Measurements from ENCODE around the gene CSMD2. TPM values are rescaled to one million over a fixed set of nuclear protein-coding genes. Genes with fewer than 3 reads are reported as not detected.

CSMD2 gene
- polyA plus RNA-seq, 1 donor, result 0.65 TPM

DNA sequence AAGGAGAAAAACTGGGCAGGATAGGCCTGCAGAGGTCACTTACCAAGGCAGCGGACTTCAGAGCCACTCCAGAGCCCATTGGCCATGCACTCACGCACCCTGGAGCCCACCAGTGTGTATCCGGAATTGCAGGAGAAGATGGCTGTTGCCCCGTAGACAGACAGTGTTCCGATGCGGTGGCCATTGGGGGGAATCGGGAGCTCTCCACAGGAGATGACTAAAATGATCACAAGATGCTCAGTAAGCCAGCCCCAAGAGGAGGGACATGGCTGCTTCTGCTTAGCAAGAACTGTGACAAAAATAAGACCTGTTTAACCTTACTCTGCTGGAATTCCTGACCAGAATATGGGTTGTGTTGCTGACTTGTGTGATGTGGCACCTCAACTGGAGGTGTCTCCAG is 595.7 kb downstream of the CSMD2 start:
- DNase-seq (ENCODE audit: low read depth), result no peak

DNA sequence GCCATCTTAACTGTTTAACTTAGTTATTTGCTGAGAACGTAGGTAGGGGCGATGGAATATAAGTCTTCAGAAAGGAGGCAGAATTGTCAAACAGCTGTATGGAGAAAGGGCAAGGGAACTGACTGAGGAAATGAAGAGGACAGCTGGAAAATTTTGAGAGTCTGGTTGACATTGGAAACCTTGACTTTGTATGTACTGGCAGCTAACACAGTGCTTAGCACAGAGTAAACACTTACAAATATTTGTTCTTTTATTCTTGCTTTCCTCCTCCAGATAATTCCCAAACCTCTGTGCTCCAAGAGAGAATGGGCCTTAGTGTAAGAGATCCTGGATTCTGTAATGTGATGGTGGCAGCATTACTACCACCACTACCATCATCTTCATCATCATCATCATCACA is 601.3 kb downstream of the CSMD2 start:
- DNase-seq (ENCODE audit: low read depth), result no peak

DNA sequence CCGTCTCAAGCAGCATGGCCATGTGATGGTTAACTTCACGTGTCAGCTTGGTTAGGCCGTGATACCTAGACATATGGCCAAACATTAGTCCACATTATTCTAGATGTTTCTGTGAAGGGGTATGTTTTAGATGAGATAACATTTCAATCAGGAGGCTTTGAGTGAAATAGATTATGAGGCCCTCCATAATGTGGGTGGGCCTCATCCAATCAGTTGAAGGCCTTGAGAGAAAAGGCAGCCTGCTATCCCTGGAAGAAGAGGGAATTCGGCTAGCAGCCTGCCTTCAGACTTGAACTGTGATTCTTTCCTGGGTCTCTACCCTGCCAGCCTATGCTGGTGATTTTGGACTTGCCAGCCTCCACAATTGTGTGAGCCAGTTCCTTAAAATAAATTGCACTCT is 602.5 kb downstream of the CSMD2 start:
- DNase-seq (ENCODE audit: low read depth), result no peak

DNA sequence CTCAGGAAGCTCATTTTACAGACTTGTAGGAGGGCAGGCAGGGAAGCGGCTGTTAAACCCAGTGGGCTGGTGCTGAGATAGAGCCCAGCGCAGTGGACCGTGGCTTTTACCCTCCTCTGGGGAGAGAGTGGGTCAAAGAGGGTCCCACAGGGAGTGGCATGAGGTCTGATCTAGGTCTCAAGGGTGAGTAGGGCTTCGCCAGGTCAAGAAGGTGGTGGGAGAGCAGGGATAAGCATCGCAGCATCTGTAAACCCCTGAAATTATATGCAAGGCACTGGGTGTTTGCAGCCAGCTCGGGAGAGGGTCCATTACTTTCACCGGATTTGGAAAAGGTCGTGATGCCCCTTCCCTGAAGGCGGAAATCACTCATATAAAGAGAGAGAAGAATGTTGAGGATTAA is 603.5 kb downstream of the CSMD2 start:
- no peak for DNase-seq (ENCODE audit: low read depth)

DNA sequence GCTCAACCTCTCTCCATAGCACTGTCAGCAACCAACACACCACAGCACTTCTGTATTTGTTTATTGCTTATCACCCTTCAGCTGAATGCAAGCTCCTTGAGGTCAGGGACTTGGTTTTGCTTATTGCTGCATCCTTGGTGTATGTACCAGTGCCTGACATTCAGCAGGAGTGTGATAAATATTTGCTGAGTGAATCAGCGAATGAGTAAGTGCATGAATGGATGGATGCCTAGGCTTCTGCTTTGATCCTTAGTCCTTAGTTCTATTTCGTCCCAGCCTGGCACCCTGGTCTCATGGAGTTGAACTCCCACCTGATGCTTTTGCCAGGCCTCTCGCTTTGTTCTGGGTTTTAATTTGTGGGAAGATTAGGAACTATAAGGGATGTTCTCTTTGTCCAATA is 604.4 kb downstream of the CSMD2 start:
- DNase-seq (ENCODE audit: low read depth), result no peak

DNA sequence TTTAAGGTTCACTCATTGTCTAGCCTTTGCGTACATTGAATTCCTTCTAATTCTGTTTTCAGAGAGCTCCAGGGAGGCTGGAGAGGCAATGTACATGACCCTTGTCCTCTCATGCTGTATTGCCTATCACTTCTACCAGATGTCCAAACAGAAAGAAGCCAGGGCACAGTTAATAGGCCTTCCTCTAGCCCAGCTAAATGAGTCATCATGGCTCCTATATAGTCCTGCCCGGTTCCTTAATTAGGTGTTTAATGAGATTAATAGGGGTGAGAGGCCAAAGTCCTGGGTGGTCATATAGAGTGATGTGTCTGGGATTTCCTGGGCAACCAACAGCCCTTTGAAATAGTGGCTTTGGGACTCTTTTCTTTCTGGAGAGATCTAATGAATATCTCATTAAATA is 616.3 kb downstream of the CSMD2 start:
- no peak for DNase-seq (ENCODE audit: low read depth)

DNA sequence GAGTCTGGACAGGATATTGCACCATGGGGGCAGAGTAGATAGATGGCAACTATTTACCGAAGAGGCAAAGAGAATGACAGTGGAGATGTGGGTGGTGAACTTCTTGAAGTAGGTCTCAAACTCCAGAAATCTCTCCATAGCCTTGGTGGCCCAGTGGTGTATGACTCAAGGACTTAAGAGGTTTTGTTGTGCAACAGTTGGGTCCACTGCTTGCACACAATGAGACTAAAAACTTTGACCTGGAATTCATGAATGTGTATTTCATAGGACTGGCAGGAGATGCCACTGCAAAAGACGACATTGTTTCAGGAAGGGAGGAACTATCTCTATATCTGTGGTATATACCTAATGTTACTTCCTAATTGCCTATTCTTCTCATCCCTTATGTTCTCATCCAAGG is 616.7 kb downstream of the CSMD2 start:
- no peak for DNase-seq (ENCODE audit: low read depth)

DNA sequence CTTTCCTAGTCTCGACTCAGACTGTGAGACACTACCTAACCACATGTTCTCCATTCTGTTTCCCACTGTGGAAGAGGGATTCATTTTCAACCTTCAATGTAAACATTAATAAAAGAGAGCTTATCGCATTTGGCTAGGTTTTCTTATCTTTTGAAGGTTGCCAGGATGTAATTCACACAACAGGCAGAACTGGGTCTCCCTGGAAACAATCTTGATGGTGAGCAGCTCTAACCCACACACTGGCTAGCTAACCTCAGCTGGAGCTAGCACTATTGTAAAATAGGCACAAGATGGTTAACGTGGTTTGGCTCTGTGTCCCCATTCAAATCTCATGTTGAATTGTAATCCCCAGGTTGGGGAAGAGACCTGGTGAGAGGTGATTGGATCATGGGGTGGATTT is 617.5 kb downstream of the CSMD2 start:
- DNase-seq (ENCODE audit: low read depth), result no peak

DNA sequence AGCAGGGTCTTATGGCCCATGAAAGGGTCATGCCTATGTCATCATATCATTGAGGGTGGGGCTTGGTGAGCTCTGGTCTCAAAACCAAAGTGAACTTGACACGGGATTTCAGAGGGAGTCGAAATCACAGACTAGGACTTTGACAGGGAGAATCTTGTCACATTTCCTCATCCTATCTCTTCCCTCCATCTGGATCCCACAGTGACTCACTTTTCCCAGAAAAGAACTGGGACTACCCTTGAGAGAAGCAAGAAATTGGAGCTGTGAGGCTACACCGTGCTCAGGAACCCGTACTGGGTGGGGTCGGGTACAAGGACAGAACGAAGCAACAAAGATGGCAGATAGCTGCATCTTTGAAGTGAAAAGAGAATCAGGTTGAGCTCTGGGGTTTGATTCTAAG is 623.1 kb downstream of the CSMD2 start:
- DNase-seq (ENCODE audit: low read depth), result no peak

DNA sequence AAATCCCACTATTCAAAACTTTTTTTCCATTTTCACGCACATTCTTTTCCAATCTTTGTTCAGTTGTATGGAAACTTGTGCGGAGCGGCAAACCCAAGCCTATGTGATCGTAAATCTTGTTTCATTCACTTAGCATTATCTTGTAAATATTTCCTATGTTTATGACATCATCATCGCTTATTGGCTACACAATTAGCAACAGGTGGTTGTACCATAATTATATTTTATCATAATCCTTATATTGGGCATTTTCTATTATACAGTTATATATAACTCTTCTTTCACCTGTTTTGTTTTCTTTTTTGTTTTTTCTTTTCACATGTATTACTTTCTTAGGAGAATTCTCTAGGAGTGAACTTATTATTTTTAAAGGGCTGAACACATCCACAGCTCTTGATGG is 627.1 kb downstream of the CSMD2 start:
- no peak for DNase-seq (ENCODE audit: low read depth)

DNA sequence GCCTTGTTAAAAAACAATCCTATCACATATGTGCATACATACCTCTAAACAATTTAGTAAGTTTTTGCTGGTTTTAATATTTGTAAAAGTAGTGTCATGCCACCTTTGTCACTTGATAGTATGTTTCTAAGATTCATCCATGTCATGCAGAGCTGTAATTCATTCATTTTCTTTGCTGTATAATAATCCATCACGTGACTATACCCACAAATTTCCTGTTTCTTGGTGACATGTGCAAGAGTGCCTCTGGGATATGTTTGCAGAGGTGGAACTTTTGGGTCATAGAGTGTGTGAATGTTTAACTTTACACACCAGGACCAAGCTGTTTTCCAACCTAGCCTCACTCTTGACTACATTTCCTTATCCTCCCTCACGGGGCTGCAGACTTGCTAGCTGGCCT is 629.7 kb downstream of the CSMD2 start:
- no peak for DNase-seq (ENCODE audit: low read depth)

DNA sequence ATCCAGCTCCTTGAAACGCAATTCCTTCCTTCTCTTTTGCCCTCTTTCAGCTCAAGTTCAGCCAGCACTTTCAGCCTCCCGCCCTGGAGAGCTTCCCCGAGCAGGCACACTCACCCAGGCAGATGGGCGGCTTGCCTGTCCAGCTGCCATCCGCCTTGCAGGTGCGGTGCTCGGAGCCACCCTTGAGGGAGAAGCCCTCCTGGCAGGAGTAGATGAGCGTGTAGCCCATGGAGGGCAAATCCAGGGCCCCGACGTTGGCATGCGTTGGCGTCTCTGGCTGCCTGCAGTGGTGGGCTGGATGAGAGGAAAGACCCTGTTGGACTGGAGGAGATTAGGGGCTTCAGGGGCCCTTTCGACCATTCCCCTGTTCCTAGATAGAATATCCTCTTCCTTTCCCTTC is 632.1 kb downstream of the CSMD2 start:
- DNase-seq (ENCODE audit: low read depth), result no peak

DNA sequence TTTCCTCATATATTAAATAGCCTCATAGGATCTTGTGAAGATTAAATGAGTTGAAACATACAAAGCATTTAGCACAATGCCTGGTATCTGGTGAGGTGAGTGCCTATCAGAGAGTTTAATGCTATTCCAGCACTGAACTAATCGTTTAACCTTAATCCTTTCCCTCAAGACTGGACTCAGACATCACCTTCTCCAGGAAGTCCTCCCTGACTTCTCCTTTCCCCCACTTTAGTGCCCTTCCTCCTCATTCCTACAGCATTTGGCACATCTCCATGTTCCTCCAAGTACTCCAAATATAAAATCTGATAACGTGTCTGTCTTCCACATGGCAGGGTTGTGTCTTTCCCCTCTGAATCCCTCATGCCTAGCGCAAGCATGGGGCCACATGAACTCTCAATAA is 632.8 kb downstream of the CSMD2 start:
- no peak for DNase-seq (ENCODE audit: low read depth)

DNA sequence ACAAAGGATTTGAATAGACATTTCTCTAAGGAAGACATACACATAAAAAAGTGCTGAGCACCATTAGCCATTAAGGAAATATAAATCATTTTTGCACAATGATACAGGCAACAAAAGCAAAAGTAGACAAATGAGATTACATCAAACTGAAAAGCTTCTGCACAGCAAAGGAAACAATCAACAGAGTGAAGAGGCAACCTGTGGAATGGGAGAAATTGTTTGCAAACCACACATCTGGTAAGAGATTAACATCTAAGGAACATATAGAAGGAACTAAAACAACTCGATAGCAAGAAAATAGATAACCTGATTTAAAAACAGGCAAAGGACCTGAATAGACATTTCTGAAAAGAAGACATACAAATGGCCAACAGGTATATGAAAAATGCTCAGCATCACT is 635.1 kb downstream of the CSMD2 start:
- DNase-seq (ENCODE audit: low read depth), result no peak

DNA sequence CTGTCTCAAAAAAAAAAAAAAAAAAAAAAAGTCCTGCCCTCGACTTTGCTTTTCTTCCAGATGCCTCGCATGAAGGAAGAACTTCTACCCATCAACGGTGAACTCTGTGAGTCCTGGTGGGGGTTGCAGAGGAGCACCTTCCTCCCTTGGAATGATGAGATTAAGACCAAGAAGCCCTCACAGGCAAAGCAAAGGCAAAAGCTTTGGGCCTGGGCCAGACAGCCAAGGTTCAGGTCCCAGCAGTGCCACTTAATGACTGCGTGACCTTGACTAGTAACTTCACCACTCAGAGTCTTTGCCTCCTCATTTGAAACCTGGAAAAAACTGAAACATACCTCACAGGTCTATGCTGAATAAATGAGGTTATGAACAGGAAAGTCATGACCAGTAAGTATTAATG is 637.1 kb downstream of the CSMD2 start:
- no peak for DNase-seq (ENCODE audit: low read depth)

DNA sequence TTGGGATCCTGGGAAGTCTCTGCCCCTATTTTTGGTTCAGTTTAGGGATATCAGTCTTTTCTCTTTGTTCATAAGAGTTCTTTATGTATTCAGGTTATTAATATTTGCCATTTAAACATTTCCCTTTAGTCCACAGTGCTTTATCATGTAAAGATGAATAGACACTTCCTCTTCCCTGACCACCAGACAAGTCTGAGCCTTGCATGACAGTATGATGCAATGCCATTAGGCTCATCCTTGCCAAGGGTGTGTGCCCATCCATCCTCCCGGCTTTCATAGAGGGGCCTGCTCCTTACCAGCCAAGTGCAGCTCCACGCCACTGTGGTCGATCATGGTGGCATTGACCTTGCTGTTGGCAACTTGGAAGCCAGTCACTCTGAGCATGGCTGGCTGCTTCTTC is 640.4 kb downstream of the CSMD2 start:
- DNase-seq (ENCODE audit: low read depth), result no peak

DNA sequence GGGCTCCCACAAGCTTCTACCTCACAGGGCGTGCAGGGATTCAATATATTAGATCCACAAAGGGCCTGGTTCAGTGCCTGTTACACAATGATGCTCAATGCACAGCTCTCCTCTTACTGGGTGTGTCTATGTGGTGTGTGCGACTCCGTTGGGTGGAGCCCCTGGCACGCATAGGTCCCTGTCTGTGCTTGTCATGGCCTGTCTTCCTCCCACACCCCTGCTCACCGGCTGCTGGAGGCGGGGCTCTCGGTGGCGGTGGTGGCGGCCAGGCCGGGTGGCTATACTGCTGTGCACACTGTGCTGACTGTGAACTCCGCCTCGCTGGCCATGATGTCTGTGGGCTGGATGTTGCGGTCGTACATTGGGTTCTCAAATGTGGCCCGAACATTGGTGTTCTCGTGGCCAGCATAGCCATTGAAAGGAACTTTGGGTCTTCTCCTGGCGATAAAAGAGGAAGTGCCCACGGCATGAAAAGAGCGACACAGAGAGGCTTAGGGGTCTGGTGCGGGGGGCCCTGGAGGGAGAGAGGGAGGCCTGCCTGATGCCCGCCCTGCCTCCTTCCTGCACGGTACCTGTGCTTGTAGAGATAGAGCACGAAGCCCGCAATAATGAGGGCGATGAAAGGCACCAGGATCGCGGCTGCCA is 645.7 kb downstream of the CSMD2 start:
- no peak for DNase-seq (ENCODE audit: low read depth)

DNA sequence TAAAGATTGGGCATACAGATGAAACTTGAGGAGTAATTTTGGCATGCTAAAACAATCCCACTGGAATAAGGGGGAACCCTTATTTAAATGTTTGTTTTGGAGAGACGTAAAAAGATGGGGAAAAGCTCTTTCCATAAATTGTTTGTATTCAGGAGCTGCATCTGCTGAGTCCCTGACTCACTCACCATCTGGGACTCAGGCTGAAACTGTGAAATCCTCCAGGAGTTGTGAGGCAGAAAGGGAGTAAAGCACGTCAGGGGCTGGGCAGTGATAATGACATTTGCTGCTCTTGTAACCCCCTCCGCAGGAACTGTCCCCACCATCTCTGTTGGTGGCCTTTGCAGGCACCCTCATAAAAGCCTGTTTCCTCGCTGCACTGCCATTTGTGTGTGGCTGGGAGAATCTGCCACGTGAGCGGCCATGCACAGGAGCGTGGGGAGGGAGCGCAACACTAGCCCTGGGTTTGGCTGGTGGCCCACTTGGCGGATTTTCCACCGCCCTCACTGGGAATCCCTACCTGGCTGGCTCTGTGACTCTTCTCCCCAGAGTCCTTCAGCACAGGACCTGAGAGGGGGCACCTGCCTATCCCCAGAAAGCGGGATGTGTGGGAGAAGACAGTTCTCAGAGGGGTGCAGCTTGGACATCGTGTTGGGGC is 647.3 kb downstream of the CSMD2 start:
- no peak for DNase-seq (ENCODE audit: low read depth)

DNA sequence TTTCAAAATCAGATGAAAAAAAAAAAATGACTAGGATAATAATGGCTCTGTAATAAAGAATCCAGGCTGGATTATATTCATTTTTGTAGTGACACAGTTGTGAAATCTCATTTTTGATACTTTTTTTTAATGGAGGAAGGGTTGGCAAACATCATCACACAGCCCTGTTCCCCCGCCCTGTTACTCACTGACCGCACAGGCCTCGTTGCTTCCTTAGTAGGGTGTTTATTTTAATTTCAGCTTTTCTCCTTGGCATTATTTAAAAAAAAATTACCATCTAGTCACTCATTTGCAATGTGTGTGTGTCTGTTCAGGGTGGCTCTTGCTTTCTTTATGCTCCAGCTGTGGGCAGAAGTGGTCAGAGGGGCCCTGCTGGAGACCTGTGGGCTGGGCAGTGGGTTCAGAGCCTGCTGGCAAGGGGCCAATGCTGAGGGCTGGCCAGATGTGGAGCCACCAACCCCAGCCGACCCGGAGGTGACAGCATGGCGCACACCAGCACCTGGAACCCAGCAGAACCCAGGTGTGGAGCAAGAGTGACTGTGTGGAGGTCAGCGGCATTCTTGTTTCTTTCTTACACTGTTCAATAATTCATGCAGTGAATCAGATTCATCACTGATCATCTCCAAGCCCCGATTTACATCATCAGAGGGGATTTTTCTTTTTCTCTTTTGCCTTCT is 648.0 kb downstream of the CSMD2 start:
- no peak for DNase-seq (ENCODE audit: low read depth)

DNA sequence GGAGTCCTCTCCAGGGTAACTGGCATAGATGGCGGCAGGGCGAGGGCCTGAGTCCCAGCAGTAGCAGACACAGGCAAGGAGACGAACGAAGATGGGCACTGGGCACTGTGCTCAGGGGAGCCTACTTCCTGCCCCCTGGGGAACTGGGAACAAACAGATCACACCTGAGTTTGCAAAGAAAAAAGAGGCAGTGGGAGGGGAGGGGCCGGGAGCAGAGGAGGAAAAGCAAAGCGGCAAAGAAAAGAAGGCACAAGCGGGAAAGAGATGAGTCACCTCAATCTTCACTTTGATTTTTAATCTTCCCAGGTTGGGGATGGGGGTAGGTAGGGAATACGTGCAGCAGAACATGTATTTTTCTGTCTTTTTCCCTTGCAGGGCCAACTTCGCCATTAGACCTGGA is 648.6 kb downstream of the CSMD2 start:
- DNase-seq (ENCODE audit: low read depth), result no peak

DNA sequence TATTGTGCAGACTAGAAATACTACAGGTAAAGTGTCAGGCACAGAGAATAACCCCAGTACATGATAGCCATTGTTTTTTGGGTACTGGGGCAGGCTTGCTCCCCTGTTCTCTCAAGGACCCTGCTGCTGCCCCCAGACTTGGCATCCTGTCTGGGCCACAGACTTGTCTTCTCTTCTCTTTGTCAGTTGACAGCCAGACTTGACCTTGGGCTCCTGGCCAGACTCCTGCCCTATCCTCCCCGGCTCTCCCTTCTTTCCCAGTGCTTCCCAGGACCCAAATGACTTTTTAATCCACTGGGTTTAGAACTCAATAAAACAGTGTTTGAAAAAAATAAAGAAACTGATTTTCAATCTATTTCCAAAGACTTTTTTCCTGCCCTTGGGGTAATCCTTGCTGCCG is 649.4 kb downstream of the CSMD2 start:
- no peak for DNase-seq (ENCODE audit: low read depth)

DNA sequence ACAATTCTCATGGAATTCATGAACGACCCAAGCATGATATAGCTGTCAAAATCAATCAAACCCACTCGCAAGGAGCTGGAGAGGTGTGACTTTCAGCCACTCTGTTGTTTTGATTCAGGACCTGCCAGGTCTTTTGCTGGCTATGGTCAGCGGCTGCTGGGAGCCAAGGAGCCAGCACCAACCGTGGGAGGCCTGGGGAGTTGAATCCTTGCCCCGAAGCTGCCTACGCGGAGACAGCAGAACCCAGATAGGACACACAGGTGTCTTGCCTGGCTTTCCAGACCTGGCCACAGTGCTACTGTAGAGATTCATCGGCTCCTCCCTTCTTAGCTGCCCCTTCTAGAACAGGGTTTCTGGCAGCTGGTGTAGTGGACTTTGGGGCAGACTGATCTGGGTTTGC is 649.9 kb downstream of the CSMD2 start:
- no peak for DNase-seq (ENCODE audit: low read depth)

DNA sequence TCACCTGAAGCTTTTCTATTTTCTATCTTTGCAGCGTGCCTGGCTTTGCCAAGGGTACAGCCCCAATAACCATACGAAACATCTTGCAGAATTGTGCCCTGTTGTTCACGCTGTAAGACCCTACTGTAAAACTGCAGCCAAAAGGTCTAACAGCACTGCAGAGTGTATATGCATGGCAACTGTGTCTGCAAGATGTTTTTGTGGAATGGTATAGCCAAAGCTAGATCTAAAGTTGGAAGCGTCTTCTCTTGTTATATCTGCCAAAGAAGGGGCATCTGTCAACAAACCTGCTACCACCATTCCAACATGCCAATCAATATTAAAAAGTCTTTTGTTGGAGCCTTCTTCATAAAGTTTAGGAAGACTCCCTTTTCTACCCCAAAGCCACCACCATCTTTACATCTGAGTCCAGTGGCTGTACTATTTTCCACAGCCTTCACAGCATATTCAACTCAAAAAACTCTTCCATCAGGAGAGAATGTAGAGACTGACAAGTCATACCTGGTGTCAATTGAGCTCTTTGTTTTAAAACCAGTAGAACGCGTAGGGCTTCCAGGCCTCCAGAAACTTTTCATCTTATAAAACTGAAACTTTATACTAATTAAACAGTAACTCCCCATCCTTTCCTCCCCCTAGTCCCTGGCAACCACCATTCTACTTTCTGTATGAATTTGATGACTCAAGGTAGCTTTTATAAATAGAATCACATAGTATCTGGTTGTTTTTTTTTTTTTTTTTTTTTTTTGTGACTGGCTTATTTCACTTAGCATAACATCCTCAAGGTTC is 652.6 kb downstream of the CSMD2 start:
- no peak for DNase-seq (ENCODE audit: low read depth)
